Activated CD8-positive, alpha-beta memory T cell treated with anti-CD3 and anti-CD28 coated beads for 24 hours (primary cell): ENCODE measurements around the gene NHSL2.

ENCODE experiments used
- DNase-seq: peaks from one replicate; pipeline ENCODE4 v3.0.0-alpha.2; 2020

NHSL2 gene

GRCh38 chrX:72081605-72082320 is 171.1 kb downstream of the NHSL2 start:
- DNase-seq = no peak

DNA sequence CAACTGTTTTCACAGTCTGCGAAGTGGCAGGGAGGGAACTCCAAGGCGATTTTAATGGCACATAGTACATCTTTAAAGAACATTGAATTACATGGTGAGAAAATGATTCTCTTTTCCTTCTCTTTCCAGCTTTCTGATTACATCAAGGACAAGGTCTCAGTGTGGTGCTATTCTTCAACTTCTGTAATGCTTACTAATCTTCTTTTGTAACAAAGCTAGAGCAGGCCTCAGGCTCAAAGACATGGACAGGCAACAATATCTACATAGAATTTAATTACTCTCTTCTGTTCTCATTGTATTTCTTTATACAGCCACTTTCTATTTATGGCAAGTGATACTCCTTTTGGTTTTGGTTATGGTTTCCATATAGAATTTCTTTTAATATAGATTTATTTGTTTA is 172.6 kb downstream of the NHSL2 start:
- no peak for DNase-seq

DNA sequence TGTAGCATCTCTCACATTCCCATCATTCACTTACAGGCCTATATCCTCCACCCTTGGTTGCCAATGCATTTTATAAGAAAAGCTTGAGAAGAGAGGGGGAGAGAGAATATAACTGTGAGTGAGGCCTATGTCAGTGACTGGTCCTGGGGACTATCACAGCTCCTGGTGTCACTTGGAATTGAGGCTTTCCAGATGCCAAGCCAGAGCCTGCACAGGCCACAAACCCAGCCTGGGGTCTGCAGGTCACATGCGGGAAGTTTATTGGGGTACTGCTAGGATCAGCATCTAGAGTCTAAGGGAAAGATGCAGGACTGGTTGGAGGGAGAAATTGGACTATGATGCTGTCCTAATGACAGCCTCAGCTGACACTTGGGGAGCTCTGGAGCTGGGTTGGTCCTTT is 173.5 kb downstream of the NHSL2 start:
- no peak for DNase-seq

- DNase-seq = no peak
Observed at GRCh38 chrX:72086995-72087394, 176.3 kb downstream of the NHSL2 start.

- no peak for DNase-seq
Observed at GRCh38 chrX:72088761-72089160, 178.1 kb downstream of the NHSL2 start.

- DNase-seq = no peak
Observed at GRCh38 chrX:72089254-72089653, 178.6 kb downstream of the NHSL2 start.

DNA sequence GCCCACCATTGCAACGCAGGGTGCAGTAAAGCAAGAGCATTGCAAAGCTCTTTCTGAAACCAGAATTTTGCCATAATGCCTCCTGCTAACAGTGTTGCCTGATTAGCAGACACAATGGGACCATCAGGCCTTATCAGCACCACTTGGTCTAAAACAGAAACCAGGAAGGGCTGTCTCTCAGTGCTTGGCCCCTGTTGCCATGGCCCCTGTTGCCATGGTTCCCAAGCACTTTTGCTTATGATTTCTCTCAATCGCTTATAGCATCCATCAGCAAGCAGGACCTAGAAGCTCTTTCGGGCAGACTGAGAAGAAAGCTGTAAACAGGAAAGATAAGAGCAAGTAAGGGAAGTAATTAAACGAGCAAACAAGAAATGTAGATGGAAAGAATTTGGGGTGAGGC is 184.2 kb downstream of the NHSL2 start:
- DNase-seq = no peak

DNA sequence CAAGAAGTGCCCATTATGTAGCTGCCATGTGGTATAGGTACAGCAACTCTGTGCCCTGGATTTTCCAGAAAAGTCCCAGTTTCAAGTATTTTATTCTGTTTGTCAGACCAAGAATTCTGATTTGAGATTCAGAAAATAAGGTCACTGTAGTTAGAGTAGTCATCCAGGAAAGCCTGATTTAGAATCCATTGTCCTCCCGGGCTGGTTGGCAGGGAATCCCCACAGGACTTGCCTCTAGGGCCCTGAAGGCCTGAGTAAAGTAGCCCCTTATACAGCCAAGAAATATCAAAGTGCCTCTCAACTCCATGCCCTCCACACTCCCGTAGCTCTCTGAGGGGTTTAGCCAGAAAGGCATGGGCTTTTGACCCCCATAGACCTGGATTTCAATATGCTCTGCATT is 184.7 kb downstream of the NHSL2 start:
- no peak for DNase-seq

- no peak for DNase-seq
Observed at GRCh38 chrX:72097098-72097497, 186.5 kb downstream of the NHSL2 start.

GRCh38 chrX:72100051-72100755 is 189.6 kb downstream of the NHSL2 start:
- no peak for DNase-seq

DNA sequence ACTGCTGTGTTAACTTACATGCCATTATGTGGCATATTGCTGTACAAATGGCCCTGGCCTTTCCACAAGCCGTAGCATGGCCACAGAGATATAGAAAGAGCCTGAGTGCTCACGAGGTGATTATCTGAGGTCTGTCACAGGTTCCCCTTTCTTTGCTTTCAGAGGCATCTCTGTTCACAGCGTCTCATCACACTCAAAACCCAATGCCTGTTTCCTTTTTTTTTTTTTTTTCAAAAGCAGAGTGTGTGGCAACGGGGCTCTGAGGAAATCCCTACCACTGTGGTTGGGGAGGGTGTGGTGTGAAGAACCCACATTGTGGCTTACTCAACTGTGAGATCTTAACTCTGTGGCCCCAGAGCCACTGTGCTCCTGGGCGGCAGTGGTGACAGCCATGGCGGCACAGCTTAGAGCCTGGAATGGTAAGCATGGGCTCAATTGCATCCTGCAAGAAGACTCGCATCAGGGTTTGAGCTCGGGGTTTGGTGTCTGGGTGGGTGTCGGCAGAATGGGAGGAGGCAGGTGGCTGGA is 190.2 kb downstream of the NHSL2 start:
- peak; percentile 78 for DNase-seq

- DNase-seq = no peak
Observed at GRCh38 chrX:72101597-72102037, 191.0 kb downstream of the NHSL2 start.

DNA sequence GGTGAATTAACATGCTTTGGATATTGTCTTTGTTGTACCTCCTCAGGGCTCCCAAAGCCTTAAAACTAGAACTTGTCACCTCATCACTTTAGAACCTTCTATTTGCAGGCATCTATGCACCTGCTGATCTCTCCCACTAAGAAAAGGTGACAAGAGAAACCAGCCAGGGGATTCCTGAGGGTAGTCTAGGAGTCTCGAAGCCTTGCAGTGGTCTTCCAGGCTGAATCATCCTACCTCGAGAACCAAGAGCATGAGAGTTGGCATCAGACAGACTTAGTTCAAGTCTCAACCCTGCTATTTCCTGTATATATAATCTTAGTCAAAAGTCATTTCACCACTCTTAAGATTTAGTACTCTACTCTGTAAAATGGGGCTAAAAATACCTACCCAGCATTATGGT is 191.5 kb downstream of the NHSL2 start:
- DNase-seq = no peak

DNA sequence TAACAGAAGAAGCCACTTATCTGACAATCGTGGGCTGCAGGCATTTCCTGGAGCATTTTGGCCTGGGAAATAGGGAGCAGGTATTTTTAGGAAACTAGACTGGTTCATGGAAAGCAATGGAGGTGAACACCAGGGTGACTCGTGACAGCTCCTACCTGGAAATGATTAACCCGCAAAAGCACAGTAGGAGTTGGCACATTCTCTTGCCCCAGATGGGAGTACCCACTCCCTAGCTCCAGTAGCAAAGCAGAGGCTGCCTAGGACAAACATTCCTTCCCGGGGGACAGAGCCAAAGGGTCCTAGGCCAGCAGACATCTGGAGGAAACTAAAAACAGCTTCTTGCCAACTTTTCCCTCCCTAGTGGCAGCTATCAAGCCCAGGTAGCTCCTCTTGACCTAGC is 192.1 kb downstream of the NHSL2 start:
- DNase-seq = no peak

DNA sequence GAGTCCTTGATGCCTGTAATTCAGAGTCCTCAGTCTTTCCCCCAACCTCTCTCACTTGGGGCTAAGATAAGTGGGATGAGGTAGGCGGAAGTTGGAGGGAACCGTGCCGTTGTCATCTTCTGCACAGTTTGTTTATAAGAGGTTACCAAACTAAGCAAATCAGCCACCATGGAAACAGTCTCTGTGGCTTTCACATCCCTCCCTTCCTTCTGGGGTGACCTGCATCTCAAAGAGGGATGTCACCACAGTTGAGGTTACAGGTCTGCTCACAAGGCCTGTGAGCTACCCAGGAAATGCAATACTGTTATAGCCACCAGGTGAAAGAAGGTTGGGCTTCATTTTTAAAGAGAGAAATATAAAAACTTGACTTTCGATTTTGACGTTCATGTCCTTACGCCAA is 194.8 kb downstream of the NHSL2 start:
- no peak for DNase-seq

GRCh38 chrX:72107320-72107719 is 196.7 kb downstream of the NHSL2 start:
- DNase-seq = no peak

GRCh38 chrX:72107841-72108595 is 197.4 kb downstream of the NHSL2 start:
- no peak for DNase-seq

DNA sequence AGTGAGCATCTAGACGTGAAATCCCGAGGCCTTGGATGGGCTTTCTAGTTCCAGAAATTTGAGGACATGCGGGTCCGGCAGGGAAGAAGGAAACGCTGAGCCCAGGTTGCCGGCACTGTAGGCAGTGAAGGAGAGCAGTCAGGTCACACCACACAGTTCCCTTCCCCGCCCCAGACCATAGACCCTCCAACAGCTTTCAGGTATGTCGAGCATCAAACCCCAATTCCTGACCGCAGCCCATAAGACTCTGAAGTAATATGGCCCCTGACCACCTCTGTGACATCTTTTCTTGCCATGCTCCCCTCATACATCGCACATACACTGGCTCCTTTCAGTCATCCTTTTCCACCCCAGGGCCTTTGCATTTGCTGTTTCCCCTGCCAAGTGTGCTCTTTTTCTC is 198.0 kb downstream of the NHSL2 start:
- DNase-seq = no peak

DNA sequence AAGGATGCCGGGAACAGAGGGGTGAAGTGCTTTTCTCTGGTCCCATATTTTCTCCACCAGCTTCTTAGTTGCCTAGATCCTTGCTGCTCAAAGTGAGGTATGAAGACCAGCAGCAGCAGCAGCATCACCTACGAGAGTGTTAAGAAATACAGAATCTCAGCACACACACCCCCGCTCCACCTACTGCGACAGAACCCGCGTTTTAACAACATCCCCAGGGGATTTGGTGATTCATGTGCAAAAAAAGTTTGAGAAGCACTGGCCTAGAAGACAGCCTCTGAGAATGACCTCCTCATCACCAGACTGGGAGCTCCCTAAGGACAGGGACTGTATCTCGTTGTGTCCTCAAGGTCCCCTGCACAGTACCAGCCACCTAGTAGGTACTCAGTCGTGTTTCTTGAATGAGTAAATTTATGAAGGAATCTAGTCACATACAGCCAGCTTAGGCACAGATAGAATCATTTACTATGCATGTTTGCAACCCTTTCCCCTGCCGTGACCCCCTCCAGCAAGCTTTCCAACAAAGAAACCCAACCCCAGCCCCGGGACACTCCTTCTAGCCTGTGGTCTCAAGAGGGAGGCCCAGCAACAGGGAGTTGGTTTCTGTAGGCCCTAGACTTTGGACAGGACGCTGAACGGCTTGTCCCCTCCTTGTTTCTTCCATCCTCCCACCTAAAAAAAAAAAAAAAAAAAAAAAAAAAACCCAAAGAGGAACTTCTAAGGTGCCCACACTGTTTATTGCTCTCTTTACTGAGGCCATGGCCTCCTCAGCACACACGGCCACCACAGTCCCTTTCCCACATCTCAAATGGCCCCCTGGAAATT is 199.6 kb downstream of the NHSL2 start:
- no peak for DNase-seq

DNA sequence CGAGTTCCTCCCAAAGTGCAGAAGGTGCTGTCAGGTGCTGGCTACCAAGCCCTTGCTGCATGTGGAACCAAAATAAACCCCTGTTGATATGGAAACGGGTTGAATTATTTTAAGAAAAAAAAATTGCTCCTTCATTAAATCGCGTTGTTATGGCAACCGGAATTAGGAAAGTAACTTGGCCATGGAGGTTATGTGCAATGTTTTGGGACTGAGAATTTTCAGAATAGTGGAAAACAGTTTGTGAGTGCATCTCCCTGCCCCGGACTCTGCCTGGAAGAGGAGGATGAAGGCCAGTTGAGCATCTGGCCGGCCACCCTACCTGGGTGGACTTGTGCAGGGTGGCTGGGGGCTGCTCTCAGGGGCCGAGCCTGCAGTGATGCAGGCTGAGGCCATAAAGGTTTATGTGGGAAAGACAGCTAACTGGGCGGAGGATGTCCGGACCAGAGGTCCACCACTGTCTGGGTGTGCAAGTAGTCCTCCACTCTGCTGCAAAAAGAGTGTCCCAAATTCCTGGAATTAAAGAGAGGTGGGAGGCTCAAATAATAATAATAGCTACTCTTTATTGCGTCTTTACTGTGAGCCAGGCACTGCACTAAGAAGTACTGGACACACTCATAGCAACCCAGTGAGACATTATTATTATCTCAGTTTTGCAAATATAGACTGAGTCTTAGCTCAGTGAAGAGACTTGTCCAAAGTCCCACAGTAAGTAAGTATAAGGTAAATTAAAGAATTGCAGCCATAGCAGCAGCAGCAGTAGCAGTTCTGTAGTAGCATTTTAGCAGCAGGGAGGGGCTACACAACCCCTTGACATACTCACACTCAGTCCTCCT is 200.4 kb downstream of the NHSL2 start:
- DNase-seq = peak; percentile 47

DNA sequence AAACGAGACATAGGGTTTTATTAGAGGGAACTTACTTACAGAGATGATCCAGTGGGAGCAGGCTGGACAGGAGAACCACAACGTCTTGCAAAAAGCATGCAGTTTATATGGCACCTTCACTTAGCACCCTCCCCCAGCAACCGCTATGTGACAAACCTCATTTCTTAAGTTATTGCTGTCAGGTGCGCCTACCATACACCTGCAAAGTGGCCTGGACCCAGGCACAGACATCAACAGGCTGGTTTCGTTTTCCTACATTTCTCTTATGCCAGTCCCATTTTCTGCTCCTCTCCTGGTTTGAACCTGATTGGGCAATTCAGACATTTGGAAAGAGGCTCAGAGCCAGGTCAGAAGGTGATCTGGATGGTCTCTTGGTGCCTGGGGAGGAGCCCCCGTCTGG is 202.8 kb downstream of the NHSL2 start:
- peak; percentile 33 for DNase-seq

DNA sequence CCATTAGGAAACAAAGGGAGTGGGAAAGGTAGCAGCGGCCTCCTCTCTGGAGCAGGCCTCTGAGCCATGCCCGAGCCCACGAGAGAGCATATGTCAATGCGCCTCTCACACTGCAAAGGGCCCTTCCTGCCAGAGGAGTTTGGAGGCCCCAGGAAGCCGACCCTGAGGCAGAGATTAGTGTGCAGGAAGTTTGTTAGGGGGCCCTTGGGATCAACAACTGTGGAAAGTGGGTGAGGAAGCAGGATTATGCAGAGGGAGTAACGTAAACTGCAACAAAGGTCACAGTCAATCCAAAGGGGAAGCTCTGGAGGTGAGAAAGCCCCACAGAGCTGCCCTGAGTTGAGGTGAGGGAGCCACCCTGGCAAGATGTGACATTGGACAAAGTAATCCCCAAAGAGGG is 203.7 kb downstream of the NHSL2 start:
- DNase-seq = peak; percentile 37
